Bronchial epithelial cell (primary cell): ENCODE data around the gene DLG3. TPM values are rescaled to one million over a fixed set of nuclear protein-coding genes. Genes with fewer than 3 reads are reported as not detected.
"Not testable (repeated sequence)": the region's sequence is repeated elsewhere in the genome, so short reads cannot be mapped to it uniquely, and the experiment has no call there.

ENCODE experiments used
- DNase-seq: peaks from one replicate; pipeline ENCODE4 v3.0.0-alpha.2; 2010; ENCODE audit warnings: low read depth
- FAIRE-seq: peaks from 2 replicates; lab custom pipeline; 2011; peaks lifted over from hg19 to GRCh38; lab: Jason Lieb, UNC
- H3K27me3 ChIP-seq: 2 replicates; pipeline ENCODE4 v1.5.1; 2011; ENCODE audit warnings: low read length; ENCODE audit not compliant: control insufficient read depth, insufficient read depth
- H3K36me3 ChIP-seq: 2 replicates; pipeline ENCODE4 v1.5.1; 2011; ENCODE audit warnings: low read length; ENCODE audit not compliant: control insufficient read depth, insufficient read depth
- H3K4me3 ChIP-seq: 2 replicates; pipeline ENCODE4 v1.5.1; 2011; ENCODE audit warnings: mild to moderate bottlenecking, low read depth, low read length, control low read depth
- total RNA-seq: library from RNA; depleted of rRNA; stranded (reverse); fragments of >200 nt; gene quantifications from 2 replicates; pipeline ENCODE4 v1.2.1, GENCODE V29; 2014
- TF ChIP-seq, protein P1 (sequence below): IDR thresholded peaks from 2 replicates; pipeline ENCODE4 v1.5.1; 2011; ENCODE audit warnings: mild to moderate bottlenecking, moderate library complexity, low read length, control low read depth, inconsistent platforms; ENCODE audit not compliant: insufficient read depth, severe bottlenecking

The DLG3 gene
- total RNA-seq, 1 donor from 2014 or later = 21.1 TPM

DNA sequence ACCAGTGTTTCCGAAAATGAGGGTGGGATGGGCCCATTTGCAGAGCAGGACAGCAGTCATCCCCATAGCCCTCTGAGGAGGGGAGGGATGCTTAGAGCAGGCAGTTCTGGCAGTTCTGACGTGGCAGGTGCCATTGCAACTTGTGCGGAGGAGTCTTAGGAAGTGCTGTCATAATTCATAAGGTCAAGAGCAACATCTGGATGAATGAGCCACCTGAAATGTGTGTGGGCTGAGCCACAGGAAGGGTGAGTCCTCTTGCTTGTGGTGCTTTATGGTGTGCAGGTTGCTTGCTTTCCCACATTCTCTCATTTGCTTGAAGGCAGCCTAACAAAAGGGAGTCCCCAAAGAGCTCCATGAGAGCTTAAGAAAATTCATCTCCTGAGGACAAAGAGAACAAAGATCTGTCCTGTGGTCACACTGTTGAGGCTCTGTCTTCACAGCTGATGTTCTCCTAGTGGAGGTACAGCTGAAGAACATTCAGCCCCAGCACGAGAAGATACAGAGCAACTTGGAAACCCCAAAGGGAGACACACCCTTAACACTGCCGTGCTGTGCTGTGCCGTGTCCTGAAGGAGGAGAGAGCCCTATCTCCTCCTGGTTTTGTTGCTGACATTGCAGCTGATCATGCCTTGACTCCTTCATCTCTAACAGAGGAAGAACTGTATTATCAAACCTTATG is 60.3 kb downstream of the DLG3 start:
- TF ChIP-seq, protein P1, sequence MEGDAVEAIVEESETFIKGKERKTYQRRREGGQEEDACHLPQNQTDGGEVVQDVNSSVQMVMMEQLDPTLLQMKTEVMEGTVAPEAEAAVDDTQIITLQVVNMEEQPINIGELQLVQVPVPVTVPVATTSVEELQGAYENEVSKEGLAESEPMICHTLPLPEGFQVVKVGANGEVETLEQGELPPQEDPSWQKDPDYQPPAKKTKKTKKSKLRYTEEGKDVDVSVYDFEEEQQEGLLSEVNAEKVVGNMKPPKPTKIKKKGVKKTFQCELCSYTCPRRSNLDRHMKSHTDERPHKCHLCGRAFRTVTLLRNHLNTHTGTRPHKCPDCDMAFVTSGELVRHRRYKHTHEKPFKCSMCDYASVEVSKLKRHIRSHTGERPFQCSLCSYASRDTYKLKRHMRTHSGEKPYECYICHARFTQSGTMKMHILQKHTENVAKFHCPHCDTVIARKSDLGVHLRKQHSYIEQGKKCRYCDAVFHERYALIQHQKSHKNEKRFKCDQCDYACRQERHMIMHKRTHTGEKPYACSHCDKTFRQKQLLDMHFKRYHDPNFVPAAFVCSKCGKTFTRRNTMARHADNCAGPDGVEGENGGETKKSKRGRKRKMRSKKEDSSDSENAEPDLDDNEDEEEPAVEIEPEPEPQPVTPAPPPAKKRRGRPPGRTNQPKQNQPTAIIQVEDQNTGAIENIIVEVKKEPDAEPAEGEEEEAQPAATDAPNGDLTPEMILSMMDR = no peak
- FAIRE-seq = peak; percentile 60
- H3K4me3 ChIP-seq = no peak overlapping the region
- H3K27me3 ChIP-seq = no peaks in the 10 kb centered on the region
- H3K36me3 ChIP-seq = peaks cover 2% of the 10 kb centered on the region
- DNase-seq = peak; percentile 58

DNA sequence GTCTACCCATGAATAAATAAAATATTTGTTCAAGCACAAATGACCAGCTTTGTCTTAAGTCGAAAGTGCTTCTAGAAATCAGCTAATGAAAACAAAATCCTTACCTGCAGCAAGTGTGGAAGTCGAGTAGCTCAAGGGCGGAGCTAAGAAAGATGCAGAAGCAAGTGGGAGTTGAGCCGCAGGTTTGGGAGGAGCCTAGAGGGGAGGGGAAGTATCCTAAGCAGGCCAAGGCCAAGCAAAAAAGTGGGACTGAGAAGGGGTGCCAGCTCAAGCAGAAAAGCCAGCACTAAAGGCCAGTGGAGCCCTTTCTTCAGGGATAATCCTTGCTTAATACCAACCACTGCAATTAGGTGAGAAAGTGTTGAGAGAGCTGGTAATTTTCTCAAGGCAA is 60.8 kb downstream of the DLG3 start:
- Histone ChIP-seq H3K36me3 (peaks cover 2% of the 10 kb centered on the region), H3K27me3 (no peaks in the 10 kb centered on the region), H3K4me3 (no peak overlapping the region)
- FAIRE-seq = no peak
- no peak for DNase-seq
- TF ChIP-seq, protein P1 = no peak

DNA sequence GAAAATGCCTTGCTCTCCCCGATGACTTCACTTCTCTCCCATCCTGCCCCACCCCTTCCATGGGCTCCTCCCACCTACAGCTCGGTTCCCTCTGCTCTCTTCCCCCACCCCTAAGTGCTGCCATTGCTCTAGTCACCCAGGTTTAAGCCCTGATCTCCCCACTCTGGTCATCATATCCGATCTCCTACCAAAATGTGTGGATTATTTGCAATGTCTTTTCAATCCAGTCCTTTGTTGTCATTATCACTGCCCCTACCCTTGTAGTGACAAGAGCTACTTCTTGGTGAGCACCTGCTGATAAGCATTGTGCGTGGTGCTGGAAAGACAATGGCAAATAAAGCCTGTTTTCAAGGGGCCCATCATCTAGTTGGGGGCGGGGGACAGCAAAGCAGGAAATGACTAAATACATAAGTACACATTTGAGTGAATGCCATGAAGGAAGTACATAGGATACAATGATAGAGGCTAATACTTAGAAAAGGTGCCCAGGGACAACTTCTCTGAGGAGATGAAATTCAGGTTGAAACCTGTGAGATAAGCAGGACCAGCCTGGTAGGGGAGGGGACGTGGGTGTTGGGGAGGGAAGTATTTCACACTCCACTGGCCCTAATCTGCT is 63.8 kb downstream of the DLG3 start:
- FAIRE-seq (no peak), DNase-seq (peak; percentile 54)
- TF ChIP-seq, protein P1 = no peak
- H3K4me3 ChIP-seq = no peak overlapping the region
- H3K27me3 ChIP-seq = no peaks in the 10 kb centered on the region
- no peaks in the 10 kb centered on the region for H3K36me3 ChIP-seq

DNA sequence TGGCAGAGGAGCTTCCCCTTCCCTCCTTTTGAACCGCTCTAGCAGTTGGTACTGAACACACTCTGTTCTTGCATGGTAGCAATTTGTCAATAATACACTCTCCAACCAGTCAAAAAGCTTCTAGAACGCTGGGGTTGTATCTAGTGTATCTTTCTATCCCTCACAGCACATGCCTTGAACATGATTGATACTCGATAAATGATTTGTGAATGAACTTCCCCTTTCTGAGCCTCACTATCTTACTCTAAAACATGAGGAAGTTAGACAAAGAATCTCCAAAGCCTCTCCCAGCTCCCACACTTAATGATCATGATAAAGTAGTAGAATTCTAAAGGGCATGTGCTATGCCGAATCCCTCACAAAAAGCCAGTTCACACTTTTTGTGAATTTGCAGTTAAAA is 64.4 kb downstream of the DLG3 start:
- H3K36me3 ChIP-seq = no peaks in the 10 kb centered on the region
- DNase-seq (no peak), FAIRE-seq (no peak)
- H3K27me3 ChIP-seq = no peaks in the 10 kb centered on the region
- TF ChIP-seq, protein P1 = no peak
- no peak overlapping the region for H3K4me3 ChIP-seq

DNA sequence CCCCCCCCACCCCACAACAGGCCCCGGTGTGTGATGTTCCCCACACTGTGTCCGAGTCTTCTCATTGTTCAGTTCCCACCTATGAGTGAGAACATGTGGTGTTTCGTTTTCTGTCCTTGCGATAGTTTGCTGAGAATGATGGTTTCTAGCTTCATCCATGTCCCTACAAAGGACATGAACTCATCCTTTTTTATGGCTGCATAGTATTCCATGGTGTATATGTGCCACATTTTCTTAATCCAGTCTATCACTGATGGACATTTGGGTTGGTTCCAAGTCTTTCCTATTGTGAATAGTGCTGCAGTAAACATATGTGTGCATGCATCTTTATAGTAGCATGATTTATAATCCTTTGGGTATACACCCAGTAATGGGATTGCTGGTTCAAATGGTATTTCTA is 70.6 kb downstream of the DLG3 start:
- FAIRE-seq, H3K36me3 ChIP-seq, H3K4me3 ChIP-seq, H3K27me3 ChIP-seq, DNase-seq: not testable (repeated sequence)

DNA sequence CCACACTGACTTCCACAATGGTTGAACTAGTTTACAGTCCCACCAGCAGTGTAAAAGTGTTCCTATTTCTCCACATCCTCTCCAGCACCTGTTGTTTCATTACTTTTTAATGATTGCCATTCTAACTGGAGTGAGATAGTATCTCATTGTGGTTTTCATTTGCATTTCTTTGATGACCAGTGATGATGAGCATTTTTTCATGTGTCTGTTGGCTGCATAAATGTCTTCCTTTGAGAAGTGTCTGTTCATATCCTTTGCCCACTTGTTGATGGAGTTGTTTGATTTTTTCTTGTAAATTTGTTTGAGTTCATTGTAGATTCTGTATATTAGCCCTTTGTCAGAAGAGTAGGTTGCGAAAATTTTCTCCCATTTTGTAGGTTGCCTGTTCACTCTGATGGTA is 71.1 kb downstream of the DLG3 start:
- H3K27me3 ChIP-seq, H3K36me3 ChIP-seq, DNase-seq, H3K4me3 ChIP-seq, FAIRE-seq: not testable (repeated sequence)
